B cell (primary cell): ENCODE data around the gene DTNBP1. TPM values are rescaled to one million over a fixed set of nuclear protein-coding genes. Genes with fewer than 3 reads are reported as not detected.
A peak's percentile ranks its signal among the peaks of the same experiment; 100 is the strongest.

Experiments
- ATAC-seq: fragments of 200-7000 bp; cut with Tn5 transposase; one replicate; pipeline ENCODE4 v1.10.0; 2021; ENCODE audit warnings: low read depth, mild to moderate bottlenecking, moderate number of reproducible peaks, moderate library complexity
- CTCF ChIA-PET: fragments of 350-600 bp; sonication (Branson Sonifier 250); formaldehyde crosslinking; loops from one replicate; lab custom pipeline; 2021; ENCODE audit warnings: antibody characterized with exemption, inconsistent platforms; lab: Charles Lee
- POLR2A ChIA-PET: fragments of 350-600 bp; sonication (Branson Sonifier 250); formaldehyde crosslinking; loops from one replicate; lab custom pipeline; 2021; ENCODE audit warnings: antibody characterized with exemption; lab: Charles Lee
- DNase-seq: peaks from one replicate; pipeline ENCODE4 v3.0.0; 2013
- H2AFZ ChIP-seq: 2 replicates; pipeline ENCODE4 v1.6.1; 2012; ENCODE audit warnings: mild to moderate bottlenecking, low read depth, low read length; ENCODE audit not compliant: insufficient read depth, poor library complexity, severe bottlenecking
- H3K27ac ChIP-seq, 2 donors: 1 replicate in 1 of 2; 2 replicates in 1 of 2; pipeline ENCODE4 v1.5.1; 2012 to 2013; ENCODE audit warnings: low read length in 2 of 2, mild to moderate bottlenecking in 2 of 2, moderate library complexity in 1 of 2
- H3K27me3 ChIP-seq, 4 experiments: fragments of 200-600 bp in 1 of 4; sonication (generic) in 1 of 4; replicated peaks in 1 of 4; 1 replicate in 2 of 4; 2 replicates in 2 of 4; pipeline versions ENCODE4 v1.6.1 to v1.7.0; 2013 to 2016; ENCODE audit warnings: low read length in 3 of 4, mild to moderate bottlenecking in 2 of 4, mixed read lengths in 1 of 4, moderate library complexity in 1 of 4; ENCODE audit not compliant: insufficient read depth in 4 of 4, control insufficient read depth in 3 of 4; ENCODE audit errors: control extremely low read depth in 1 of 4
- H3K36me3 ChIP-seq, 2 experiments: replicated peaks in 1 of 2; 1 replicate in 1 of 2; 2 replicates in 1 of 2; pipeline versions ENCODE4 v1.6.1 to v1.7.1; 2013; ENCODE audit warnings: low read length in 1 of 2; ENCODE audit not compliant: insufficient read depth in 2 of 2, control insufficient read depth in 1 of 2; ENCODE audit errors: control extremely low read depth in 1 of 2, extremely low read depth in 1 of 2
- H3K4me1 ChIP-seq, 2 donors: fragments of 200-600 bp in 1 of 2; sonication (generic) in 1 of 2; 1 replicate in 1 of 2; 2 replicates in 1 of 2; pipeline versions ENCODE4 v1.5.1 to v1.6.1; 2013 to 2017; ENCODE audit warnings: low read length in 2 of 2; ENCODE audit not compliant: control insufficient read depth in 2 of 2, insufficient read depth in 2 of 2
- H3K4me2 ChIP-seq: replicated peaks from 2 replicates; pipeline ENCODE3; 2012; ENCODE audit warnings: mild to moderate bottlenecking, low read depth, low read length; ENCODE audit not compliant: poor library complexity, severe bottlenecking
- H3K4me3 ChIP-seq, 5 experiments: fragments of 200-600 bp in 1 of 5; sonication (generic) in 1 of 5; 1 replicate in 3 of 5; 2 replicates in 2 of 5; pipeline versions ENCODE4 v1.5.1 to v1.7.0; 2011 to 2016; ENCODE audit warnings: low read length in 4 of 5, mild to moderate bottlenecking in 4 of 5, low read depth in 2 of 5, control low read depth in 1 of 5, moderate library complexity in 1 of 5; ENCODE audit not compliant: insufficient read depth in 1 of 5; ENCODE audit errors: control extremely low read depth in 1 of 5, extremely low read depth in 1 of 5
- H3K79me2 ChIP-seq: fragments of 200-600 bp; sonication (generic); one replicate; pipeline ENCODE4 v1.6.0; 2016; ENCODE audit warnings: low read length; ENCODE audit not compliant: control insufficient read depth, insufficient read depth
- H3K9ac ChIP-seq: fragments of 200-600 bp; sonication (generic); 2 replicates; pipeline ENCODE4 v1.6.1; 2017; ENCODE audit warnings: mild to moderate bottlenecking, low read length, moderate library complexity
- H3K9me3 ChIP-seq, 3 donors: one replicate each; pipeline versions ENCODE4 v1.6.1 to v1.7.1; 2013; ENCODE audit warnings: low read length in 2 of 3; ENCODE audit not compliant: control insufficient read depth in 2 of 3, insufficient read depth in 1 of 3; ENCODE audit errors: control extremely low read depth in 1 of 3
- H4K20me1 ChIP-seq: 2 replicates; pipeline ENCODE4 v1.6.0; 2012; ENCODE audit warnings: mild to moderate bottlenecking, low read length; ENCODE audit not compliant: insufficient read depth, control insufficient read depth, poor library complexity, severe bottlenecking
- H3K27ac Mint-ChIP-seq: one replicate; pipeline ENCODE4 v1.8.0; 2021; ENCODE audit warnings: mixed read lengths
- H3K27me3 Mint-ChIP-seq: one replicate; pipeline ENCODE4 v1.8.0; 2021; ENCODE audit warnings: mixed read lengths
- H3K4me1 Mint-ChIP-seq: one replicate; pipeline ENCODE4 v1.8.0; 2021; ENCODE audit warnings: mixed read lengths
- H3K4me3 Mint-ChIP-seq: one replicate; pipeline ENCODE4 v1.8.0; 2021; ENCODE audit warnings: mixed read lengths
- H3K9me3 Mint-ChIP-seq: one replicate; pipeline ENCODE4 v1.8.0; 2022; ENCODE audit warnings: mixed read lengths; ENCODE audit not compliant: insufficient read depth
- CTCF ChIP-seq: fragments of 200-600 bp; IDR thresholded peaks from one replicate; pipeline ENCODE4 v1.8.0; 2022; ENCODE audit warnings: antibody characterized with exemption, mild to moderate bottlenecking
- EZH2 ChIP-seq: IDR thresholded peaks from 2 replicates; pipeline ENCODE4 v1.6.1; 2012; ENCODE audit warnings: borderline replicate concordance, low read depth, mild to moderate bottlenecking, moderate library complexity, low read length; ENCODE audit not compliant: insufficient read depth, poor library complexity, severe bottlenecking
- WGBS: methylation state at CpG from one replicate; pipeline ENCODE4 v1.1.5; 2013; ENCODE audit warnings: missing lambda C conversion rate; ENCODE audit not compliant: insufficient coverage; 5-methylcytosine and 5-hydroxymethylcytosine counted together
- intact Hi-C: fragments of 100-400 bp; cut with micrococcal nuclease; formaldehyde crosslinking; loops from one replicate; pipeline ENCODE4 v1.10.0; 2022
- polyA plus RNA-seq: library from polyadenylated mRNA; depleted of rRNA; stranded (reverse); fragments of >200 nt; gene quantifications from 2 replicates; pipeline ENCODE4 v1.2.3, GENCODE V29; 2012
- total RNA-seq, 2 donors: library from RNA; stranded (reverse); fragments of 120-200 nt in 1 of 2; gene quantifications; 1 replicate in 1 of 2; 2 replicates in 1 of 2; pipeline versions ENCODE4 v1.2.3 to v1.2.4, GENCODE V29; 2013 to 2022

The DTNBP1 gene
- total and polyA plus RNA-seq, 2 donors (not counting 1 experiment from before 2014, with no cell fraction given): 31.4 to 73.0 TPM

DNA sequence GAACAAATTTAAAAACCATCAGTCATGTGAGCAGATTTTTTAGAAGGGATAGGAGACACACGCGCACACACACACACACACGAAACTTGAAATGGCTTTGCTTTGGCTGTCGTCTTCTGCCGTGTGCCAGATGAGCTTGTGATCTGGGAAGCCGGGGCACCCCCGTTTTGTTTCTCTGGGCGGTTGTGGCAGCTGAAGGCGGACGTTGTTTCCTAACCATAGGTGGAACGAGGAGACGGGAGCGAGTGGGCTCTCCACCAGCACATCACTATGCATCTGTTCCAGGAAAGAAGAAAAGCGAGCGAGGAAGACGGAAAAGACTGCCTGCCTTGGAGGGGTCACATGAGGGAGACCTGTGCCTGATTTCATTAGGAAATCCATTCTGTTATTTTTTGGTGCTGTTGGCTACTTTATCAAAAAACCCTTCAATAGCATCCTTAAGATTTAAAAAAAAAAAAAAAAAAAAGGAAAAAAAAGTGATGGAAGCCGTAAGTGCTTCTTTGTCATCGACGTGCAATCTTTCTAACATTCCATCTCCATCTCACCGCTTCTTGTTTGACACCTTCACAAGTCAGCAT is 142.1 kb downstream of the DTNBP1 start:
- H3K4me2 ChIP-seq: no peak overlapping the region
- H3K4me1 ChIP-seq: no peaks in the 10 kb centered on the region
- no peaks in the 10 kb centered on the region for H3K27me3 ChIP-seq
- peaks cover 10 to 96% of the 10 kb centered on the region in 2 experiments for H3K36me3 ChIP-seq
- ChIA-PET POLR2A (no interaction called here), CTCF (interaction anchor here (0.7 kb wide), 1 partner anchor 1137 kb away, joined by 4 read pairs; no protein-coding TSS in a partner anchor)
- intact Hi-C loops: no loop called here
- peaks cover 0 to 4% (median 0%) of the 10 kb centered on the region in 3 donors for H3K9me3 ChIP-seq
- Mint-ChIP-seq H3K4me3 (no peak overlapping the region), H3K4me1 (peaks cover 3% of the 10 kb centered on the region), H3K9me3 (no peaks in the 10 kb centered on the region), H3K27me3 (no peaks in the 10 kb centered on the region), H3K27ac (peak overlapping the region; percentile 15)
- H3K79me2 ChIP-seq: no peaks in the 10 kb centered on the region
- H3K9ac ChIP-seq: no peak overlapping the region
- WGBS: 97% methylated on average over 10 of the region's 20 CpGs
- no peaks in the 10 kb centered on the region for H4K20me1 ChIP-seq
- ATAC-seq (no peak), DNase-seq (no peak)
- no peak overlapping the region for H3K27ac ChIP-seq
- no peak overlapping the region for H3K4me3 ChIP-seq
- TF ChIP-seq CTCF (no peak), EZH2 (no peak)
- no peak overlapping the region for H2AFZ ChIP-seq

GRCh38 chr6:15519681-15520080 is 143.1 kb downstream of the DTNBP1 start:
- Histone ChIP-seq H3K9ac (no peak overlapping the region), H3K27ac (no peak overlapping the region), H3K36me3 (peaks cover 10 to 96% of the 10 kb centered on the region in 2 experiments), H3K9me3 (peaks cover 0 to 4% (median 0%) of the 10 kb centered on the region in 3 donors), H3K4me1 (no peaks in the 10 kb centered on the region), H3K27me3 (no peaks in the 10 kb centered on the region), H4K20me1 (no peaks in the 10 kb centered on the region), H3K4me2 (no peak overlapping the region), H2AFZ (no peak overlapping the region), H3K79me2 (no peaks in the 10 kb centered on the region), H3K4me3 (no peak overlapping the region)
- Mint-ChIP-seq H3K4me3 (no peak overlapping the region), H3K9me3 (no peaks in the 10 kb centered on the region), H3K27me3 (no peaks in the 10 kb centered on the region), H3K4me1 (peaks cover 2% of the 10 kb centered on the region), H3K27ac (peak overlapping the region; percentile 15)
- 77% methylated on average over 5 of the region's 6 CpGs for WGBS
- ATAC-seq: no peak
- CTCF ChIA-PET: interaction anchor here (0.7 to 2.0 kb wide), 2 partner anchors 104 to 1136 kb away, joined by 4 to 9 read pairs; no protein-coding TSS in a partner anchor
- intact Hi-C loops: no loop called here
- no peak for DNase-seq
- TF ChIP-seq CTCF (no peak), EZH2 (no peak)
- POLR2A ChIA-PET: no interaction called here
